Esophagus squamous epithelium (tissue), 4 donors: ENCODE data around the gene EHBP1.
A peak's percentile ranks its signal among the peaks of the same experiment; 100 is the strongest.

Experiments used
- CTCF ChIP-seq, 6 experiments: fragments of 450-650 bp in 4 of 6; fragments of 200-600 bp in 2 of 6; sonication (generic) in 2 of 6; IDR thresholded peaks; one replicate each; pipeline ENCODE4 v1.5.1; 2016 to 2019; ENCODE audit warnings: antibody characterized with exemption in 6 of 6, mild to moderate bottlenecking in 4 of 6, moderate library complexity in 4 of 6
- POLR2A ChIP-seq, 4 donors: fragments of 450-650 bp; IDR thresholded peaks; one replicate each; pipeline ENCODE4 v1.6.1; 2017; ENCODE audit warnings: antibody characterized with exemption in 4 of 4, mild to moderate bottlenecking in 4 of 4, moderate library complexity in 3 of 4

- TF ChIP-seq POLR2A (IDR thresholded peaks at IDR 0.05) (peak in 3 of 4 donors; percentile 33 to 83 (median 63)), CTCF (IDR thresholded peaks at IDR 0.05) (peak in 1 of 6 experiments; percentile 7)
These were observed at the start of gene EHBP1 for GRCh38 chr2:62705007-62705829.
